GM19455 (cell line): ENCODE measurements around the gene LIPH.
"Not testable (repeated sequence)": the region's sequence is repeated elsewhere in the genome, so short reads cannot be mapped to it uniquely, and the experiment has no call there.

Experiments
- ATAC-seq: cut with Tn5 transposase; IDR thresholded peaks from one replicate; pipeline ENCODE4 v1.9.1; 2021; ENCODE audit not compliant: unreplicated experiment

LIPH gene

GRCh38 chr3:185552358-185552877 is at the start of gene LIPH:
Gene LIPH (minus strand): TSS chr3:185552588. CDS start chr3:185552471, 117 bp downstream.
- ATAC-seq, result no peak

- ATAC-seq, result no peak
These were observed 43.1 kb upstream of the LIPH start for GRCh38 chr3:185595526-185595925.

GRCh38 chr3:185594073-185594472 is 41.7 kb upstream of the LIPH start:
- no peak for ATAC-seq

GRCh38 chr3:185586686-185587039 is 34.3 kb upstream of the LIPH start:
- no peak for ATAC-seq

- ATAC-seq, result peak; percentile 95
These were observed 33.7 kb upstream of the LIPH start, which contains the start of gene SENP2 for GRCh38 chr3:185585859-185586685. Gene SENP2 (plus strand): TSS chr3:185586295. CDS start chr3:185586414, 119 bp downstream.

- no peak for ATAC-seq
These were observed 33.1 kb upstream of the LIPH start for GRCh38 chr3:185585518-185585858.

- ATAC-seq, result no peak
These were observed 32.3 kb upstream of the LIPH start for GRCh38 chr3:185584686-185585085.

GRCh38 chr3:185583925-185584324 is 31.5 kb upstream of the LIPH start:
- no peak for ATAC-seq

- ATAC-seq, result no peak
These were observed 30.5 kb upstream of the LIPH start for GRCh38 chr3:185582871-185583270.

- no peak for ATAC-seq
These were observed 29.8 kb upstream of the LIPH start for GRCh38 chr3:185582236-185582635.

GRCh38 chr3:185575108-185575869 is 22.9 kb upstream of the LIPH start:
- peak; percentile 88 for ATAC-seq

- no peak for ATAC-seq
These were observed 19.8 kb upstream of the LIPH start for GRCh38 chr3:185572183-185572582.

GRCh38 chr3:185561958-185562357 is 9.6 kb upstream of the LIPH start:
- ATAC-seq, result no peak

GRCh38 chr3:185561374-185561943 is 9.1 kb upstream of the LIPH start:
- no peak for ATAC-seq

- no peak for ATAC-seq
These were observed 8.3 kb upstream of the LIPH start for GRCh38 chr3:185560676-185561075.

GRCh38 chr3:185559706-185560090 is 7.3 kb upstream of the LIPH start:
- ATAC-seq, result no peak

- peak; percentile 17 for ATAC-seq
These were observed 6.0 kb upstream of the LIPH start for GRCh38 chr3:185558395-185558794.

GRCh38 chr3:185556640-185557039 is 4.3 kb upstream of the LIPH start:
- ATAC-seq, result not testable (repeated sequence)

GRCh38 chr3:185555860-185556347 is 3.5 kb upstream of the LIPH start:
- ATAC-seq, result no peak

GRCh38 chr3:185555101-185555501 is 2.7 kb upstream of the LIPH start:
- no peak for ATAC-seq

- no peak for ATAC-seq
These were observed 2.7 kb downstream of the LIPH start for GRCh38 chr3:185549651-185550111.
